GM23338 (cell line): ENCODE measurements around the gene THADA. TPM values are rescaled to one million over a fixed set of nuclear protein-coding genes. Genes with fewer than 3 reads are reported as not detected.

Experiments used
- ATAC-seq: fragments of 200-7000 bp; cut with Tn5 transposase; 3 replicates; pipeline ENCODE4 v1.9.1; 2020
- DNase-seq: peaks from one replicate; pipeline ENCODE4 v3.0.0-alpha.2; 2015; ENCODE audit warnings: low spot score
- H2AFZ ChIP-seq: fragments of 200-600 bp; sonication (generic); 2 replicates; pipeline ENCODE4 v1.8.0; 2016; ENCODE audit warnings: antibody characterized with exemption, mild to moderate bottlenecking, moderate library complexity
- H3F3A ChIP-seq: fragments of 200-600 bp; sonication (generic); replicated peaks from 2 replicates; pipeline ENCODE4 v1.8.0; 2017; ENCODE audit warnings: antibody characterized with exemption, mixed run types, low read depth
- H3K27ac ChIP-seq: fragments of 200-600 bp; sonication (generic); 2 replicates; pipeline ENCODE4 v1.6.1; 2016; ENCODE audit warnings: low read depth
- H3K27me3 ChIP-seq: fragments of 200-600 bp; sonication (generic); 2 replicates; pipeline ENCODE4 v1.8.0; 2016; ENCODE audit warnings: mild to moderate bottlenecking, mixed run types, moderate library complexity; ENCODE audit not compliant: insufficient read depth
- H3K36me3 ChIP-seq: fragments of 200-600 bp; sonication (generic); 2 replicates; pipeline ENCODE4 v1.8.0; 2016; ENCODE audit warnings: mild to moderate bottlenecking; ENCODE audit not compliant: insufficient read depth
- H3K4me1 ChIP-seq: fragments of 200-600 bp; sonication (generic); 2 replicates; pipeline ENCODE4 v1.8.0; 2016; ENCODE audit warnings: mild to moderate bottlenecking, moderate library complexity; ENCODE audit not compliant: insufficient read depth
- H3K4me2 ChIP-seq: fragments of 200-600 bp; sonication (generic); 2 replicates; pipeline ENCODE4 v1.7.1; 2017; ENCODE audit warnings: mixed run types
- H3K4me3 ChIP-seq: fragments of 200-600 bp; sonication (generic); 2 replicates; pipeline ENCODE4 v1.6.1; 2016; ENCODE audit warnings: mixed run types
- H3K79me2 ChIP-seq: fragments of 200-600 bp; sonication (generic); replicated peaks from 2 replicates; pipeline ENCODE4 v1.8.0; 2017; ENCODE audit warnings: mild to moderate bottlenecking; ENCODE audit not compliant: insufficient read depth
- H3K9me2 ChIP-seq: fragments of 200-600 bp; sonication (generic); 2 replicates; pipeline ENCODE4 v1.8.0; 2017; ENCODE audit not compliant: insufficient read depth
- H4K20me1 ChIP-seq: fragments of 200-600 bp; sonication (generic); replicated peaks from 2 replicates; pipeline ENCODE4 v1.8.0; 2017; ENCODE audit warnings: mild to moderate bottlenecking; ENCODE audit not compliant: insufficient read depth
- H3K27ac Mint-ChIP-seq: 2 replicates; pipeline ENCODE4 v1.8.0; 2020; ENCODE audit warnings: inconsistent platforms, mild to moderate bottlenecking, moderate library complexity, mixed read lengths
- H3K27me3 Mint-ChIP-seq: 3 replicates; pipeline ENCODE4 v1.8.0; 2022; ENCODE audit warnings: low read depth, mild to moderate bottlenecking, moderate library complexity, mixed read lengths, inconsistent platforms; ENCODE audit not compliant: insufficient read depth, poor library complexity
- H3K36me3 Mint-ChIP-seq: 3 replicates; pipeline ENCODE4 v1.8.0; 2021; ENCODE audit warnings: low read depth, mild to moderate bottlenecking, inconsistent platforms, moderate library complexity, mixed read lengths
- H3K4me1 Mint-ChIP-seq: 3 replicates; pipeline ENCODE4 v1.8.0; 2020; ENCODE audit warnings: mild to moderate bottlenecking, inconsistent platforms, mixed read lengths
- H3K4me3 Mint-ChIP-seq: 3 replicates; pipeline ENCODE4 v1.8.0; 2021; ENCODE audit warnings: moderate library complexity, mild to moderate bottlenecking, inconsistent platforms, mixed read lengths
- H3K9me3 Mint-ChIP-seq: 3 replicates; pipeline ENCODE4 v1.8.0; 2020; ENCODE audit warnings: moderate library complexity, mild to moderate bottlenecking, inconsistent platforms, mixed read lengths
- CREB1 ChIP-seq: fragments of 250-450 bp; sonication (Bioruptor Pico); IDR thresholded peaks from 2 replicates; pipeline ENCODE4 v1.5.0; 2020; ENCODE audit warnings: low read depth, mild to moderate bottlenecking, moderate library complexity
- EZH2 ChIP-seq: fragments of 200-600 bp; sonication (generic); IDR thresholded peaks from one replicate; pipeline ENCODE4 v1.8.0; 2017; ENCODE audit warnings: antibody characterized with exemption, mild to moderate bottlenecking, low read depth; ENCODE audit not compliant: unreplicated experiment
- JUNB ChIP-seq: IDR thresholded peaks from one replicate; pipeline ENCODE4 v1.6.1; 2016; ENCODE audit warnings: antibody characterized with exemption; ENCODE audit not compliant: unreplicated experiment
- NANOG ChIP-seq: IDR thresholded peaks from 2 replicates; pipeline ENCODE4 v1.6.1; 2016; ENCODE audit warnings: antibody characterized with exemption, borderline replicate concordance
- REST ChIP-seq: IDR thresholded peaks from one replicate; pipeline ENCODE4 v1.6.1; 2018; ENCODE audit warnings: antibody characterized with exemption; ENCODE audit not compliant: unreplicated experiment
- ZNF114 ChIP-seq: fragments of 250-450 bp; sonication (Bioruptor Pico); IDR thresholded peaks from 2 replicates; pipeline ENCODE4 v1.5.0; 2020; ENCODE audit warnings: mild to moderate bottlenecking, moderate library complexity
- polyA plus RNA-seq: library from polyadenylated mRNA; unstranded; fragments of >200 nt; fragmentation: Nextera tagmentation; extraction: Ambion mirVana; gene quantifications from 2 replicates; pipeline ENCODE4 v1.2.1, GENCODE V29; 2016
- total RNA-seq: library from RNA; depleted of rRNA; stranded (reverse); fragments of >200 nt; shearing (Covaris generic); gene quantifications from 2 replicates; pipeline ENCODE4 v1.2.3, GENCODE V29; 2014
- TF ChIP-seq, protein P1 (sequence below), 2 experiments: fragments of 200-600 bp in 1 of 2; sonication (generic) in 1 of 2; conservative IDR thresholded peaks; 2 replicates each; pipeline versions ENCODE4 v1.5.1 to v1.6.1; 2016 to 2017; ENCODE audit warnings: antibody characterized with exemption in 2 of 2, low read depth in 2 of 2, mild to moderate bottlenecking in 2 of 2, moderate library complexity in 1 of 2
- TF ChIP-seq, protein P2 (sequence below): IDR thresholded peaks from 2 replicates; pipeline ENCODE4 v1.6.1; 2016; ENCODE audit warnings: antibody characterized with exemption

The THADA gene
- total and polyA plus RNA-seq, 2 experiments from 2014 or later, result 17.0 to 30.7 TPM

GRCh38 chr2:43302182-43302960, 293.5 kb downstream of the THADA start:
- no peak for DNase-seq
- Mint-ChIP-seq H3K36me3 (peaks cover 4% of the 10 kb centered on the region; the same call in 2 of the 3 replicates), H3K27ac (no peak overlapping the region), H3K4me3 (no peak overlapping the region), H3K4me1 (peaks cover 6% of the 10 kb centered on the region; the same call in 2 of the 3 replicates), H3K9me3 (peaks cover 6% of the 10 kb centered on the region; the same call in 1 of the 3 replicates), H3K27me3 (peaks cover 3% of the 10 kb centered on the region)
- no peaks in the 10 kb centered on the region for H4K20me1 ChIP-seq
- H3K27ac ChIP-seq, result no peak overlapping the region
- H3K4me3 ChIP-seq, result no peak overlapping the region
- H3K36me3 ChIP-seq, result no peaks in the 10 kb centered on the region
- TF ChIP-seq, protein P1, sequence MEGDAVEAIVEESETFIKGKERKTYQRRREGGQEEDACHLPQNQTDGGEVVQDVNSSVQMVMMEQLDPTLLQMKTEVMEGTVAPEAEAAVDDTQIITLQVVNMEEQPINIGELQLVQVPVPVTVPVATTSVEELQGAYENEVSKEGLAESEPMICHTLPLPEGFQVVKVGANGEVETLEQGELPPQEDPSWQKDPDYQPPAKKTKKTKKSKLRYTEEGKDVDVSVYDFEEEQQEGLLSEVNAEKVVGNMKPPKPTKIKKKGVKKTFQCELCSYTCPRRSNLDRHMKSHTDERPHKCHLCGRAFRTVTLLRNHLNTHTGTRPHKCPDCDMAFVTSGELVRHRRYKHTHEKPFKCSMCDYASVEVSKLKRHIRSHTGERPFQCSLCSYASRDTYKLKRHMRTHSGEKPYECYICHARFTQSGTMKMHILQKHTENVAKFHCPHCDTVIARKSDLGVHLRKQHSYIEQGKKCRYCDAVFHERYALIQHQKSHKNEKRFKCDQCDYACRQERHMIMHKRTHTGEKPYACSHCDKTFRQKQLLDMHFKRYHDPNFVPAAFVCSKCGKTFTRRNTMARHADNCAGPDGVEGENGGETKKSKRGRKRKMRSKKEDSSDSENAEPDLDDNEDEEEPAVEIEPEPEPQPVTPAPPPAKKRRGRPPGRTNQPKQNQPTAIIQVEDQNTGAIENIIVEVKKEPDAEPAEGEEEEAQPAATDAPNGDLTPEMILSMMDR (conservative IDR thresholded peaks at IDR 0.05; ENCODE audit: low read depth in 2 of 2), result no peak
- no peak for TF ChIP-seq EZH2
- no peak for TF ChIP-seq REST
- ATAC-seq, result no peak
- H3K9me2 ChIP-seq, result 0 out of 2 replicates have a peak, but pooled peaks cover 3% of the 10 kb centered on the region
- no peaks in the 10 kb centered on the region for H3K27me3 ChIP-seq
- no peaks in the 10 kb centered on the region for H3K4me1 ChIP-seq
- no peaks in the 10 kb centered on the region for H3F3A ChIP-seq
- H3K79me2 ChIP-seq, result no peaks in the 10 kb centered on the region
- H2AFZ ChIP-seq, result no peak overlapping the region
- H3K4me2 ChIP-seq, result no peak overlapping the region

DNA sequence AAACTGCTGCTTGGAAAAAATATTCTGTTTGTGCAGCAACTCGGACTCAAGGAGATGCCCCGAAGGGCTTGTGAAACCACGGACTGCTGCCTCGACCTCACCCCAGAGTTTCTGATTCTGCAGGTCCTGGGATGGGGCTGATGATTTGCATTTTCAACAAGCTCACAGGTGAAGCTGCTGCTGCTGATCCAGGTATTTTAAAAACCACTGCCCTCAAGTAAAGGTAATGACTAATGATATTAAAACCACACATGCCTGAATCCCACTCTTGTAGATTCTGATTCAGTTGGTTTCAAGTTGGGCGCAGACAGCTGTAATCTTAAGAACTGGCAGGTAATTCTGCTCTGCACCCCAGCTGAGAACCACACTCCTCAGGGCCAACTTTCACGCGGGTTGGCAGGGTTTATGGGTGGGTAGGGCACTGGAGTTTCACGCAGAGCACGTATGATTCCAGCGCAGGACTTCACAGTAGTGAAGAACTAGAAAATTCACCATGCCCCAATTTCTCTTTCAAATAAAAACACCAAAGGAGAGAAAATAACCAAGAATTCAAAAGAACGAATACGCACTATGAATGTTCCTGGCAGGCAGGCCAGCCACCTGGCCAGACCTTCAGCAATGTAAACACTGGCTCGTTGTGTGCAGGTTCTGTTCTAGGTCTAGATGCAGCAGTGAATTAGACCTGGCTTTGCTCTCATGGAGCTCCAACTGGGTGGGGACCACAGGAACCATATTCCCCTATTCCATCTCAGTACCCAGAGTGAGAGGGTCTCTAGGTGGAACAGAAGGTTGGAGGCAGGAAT, 294.9 kb downstream of the THADA start:
- Histone ChIP-seq H3K4me2 (no peak overlapping the region), H3K27me3 (no peaks in the 10 kb centered on the region), H3K4me3 (no peak overlapping the region), H3F3A (no peaks in the 10 kb centered on the region), H3K4me1 (no peaks in the 10 kb centered on the region), H3K79me2 (no peaks in the 10 kb centered on the region), H3K27ac (peak overlapping the region; percentile 75; the same call in 1 of the 2 replicates), H4K20me1 (no peaks in the 10 kb centered on the region), H2AFZ (no peak overlapping the region), H3K9me2 (no peaks in the 10 kb centered on the region), H3K36me3 (no peaks in the 10 kb centered on the region)
- peaks cover 13% of the 10 kb centered on the region; the same call in 2 of the 3 replicates for H3K9me3 Mint-ChIP-seq
- H3K27ac Mint-ChIP-seq, result no peak overlapping the region
- DNase-seq (no peak), ATAC-seq (no peak)
- peaks cover 6% of the 10 kb centered on the region; the same call in 2 of the 3 replicates for H3K4me1 Mint-ChIP-seq
- H3K36me3 Mint-ChIP-seq, result peaks cover 11% of the 10 kb centered on the region; the same call in 2 of the 3 replicates
- H3K27me3 Mint-ChIP-seq, result peaks cover 3% of the 10 kb centered on the region
- no peak overlapping the region for H3K4me3 Mint-ChIP-seq
- TF ChIP-seq JUNB (no peak), NANOG (no peak), ZNF114 (CRISPR knock-in tag) (no peak), EZH2 (no peak), CREB1 (CRISPR knock-in tag) (no peak), REST (no peak)
- TF ChIP-seq, protein P2, sequence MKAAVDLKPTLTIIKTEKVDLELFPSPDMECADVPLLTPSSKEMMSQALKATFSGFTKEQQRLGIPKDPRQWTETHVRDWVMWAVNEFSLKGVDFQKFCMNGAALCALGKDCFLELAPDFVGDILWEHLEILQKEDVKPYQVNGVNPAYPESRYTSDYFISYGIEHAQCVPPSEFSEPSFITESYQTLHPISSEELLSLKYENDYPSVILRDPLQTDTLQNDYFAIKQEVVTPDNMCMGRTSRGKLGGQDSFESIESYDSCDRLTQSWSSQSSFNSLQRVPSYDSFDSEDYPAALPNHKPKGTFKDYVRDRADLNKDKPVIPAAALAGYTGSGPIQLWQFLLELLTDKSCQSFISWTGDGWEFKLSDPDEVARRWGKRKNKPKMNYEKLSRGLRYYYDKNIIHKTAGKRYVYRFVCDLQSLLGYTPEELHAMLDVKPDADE, result no peak
